Right atrium auricular region (tissue), 2 donors: ENCODE measurements around the gene PKLR. TPM values are rescaled to one million over a fixed set of nuclear protein-coding genes. Genes with fewer than 3 reads are reported as not detected.
A peak's percentile ranks its signal among the peaks of the same experiment; 100 is the strongest.

Source experiments
- DNase-seq: peaks from one replicate; pipeline ENCODE4 v3.0.0-alpha.2; 2019; ENCODE audit warnings: low spot score
- H3K27ac ChIP-seq, 2 donors: fragments of 200-600 bp; sonication (generic); 1 replicate in 1 of 2; 2 replicates in 1 of 2; pipeline ENCODE4 v1.5.1; 2016 to 2019
- H3K27me3 ChIP-seq, 2 donors: fragments of 200-600 bp; sonication (generic); one replicate each; pipeline versions ENCODE4 v1.5.1 to v1.6.0; 2017 to 2019
- H3K36me3 ChIP-seq: fragments of 200-600 bp; sonication (generic); one replicate; pipeline ENCODE4 v1.5.1; 2016
- H3K4me1 ChIP-seq, 2 donors: fragments of 200-600 bp; sonication (generic); one replicate each; pipeline versions ENCODE4 v1.5.1 to v1.6.0; 2017 to 2019
- H3K4me3 ChIP-seq, 2 donors: fragments of 200-600 bp; sonication (generic); 1 replicate in 1 of 2; 2 replicates in 1 of 2; pipeline ENCODE4 v1.5.1; 2017 to 2019; ENCODE audit warnings: mild to moderate bottlenecking in 1 of 2, moderate library complexity in 1 of 2
- H3K9me3 ChIP-seq, 2 donors: fragments of 200-600 bp; sonication (generic); one replicate each; pipeline ENCODE4 v1.5.1; 2019
- CTCF ChIP-seq, 2 donors: fragments of 200-600 bp; sonication (generic); IDR thresholded peaks; one replicate each; pipeline ENCODE4 v1.5.1; 2019; ENCODE audit warnings: antibody characterized with exemption in 2 of 2
- total RNA-seq, 2 donors: library from RNA; depleted of rRNA; stranded (reverse); fragments of >200 nt; gene quantifications; one replicate each; pipeline ENCODE4 v1.1.0, GENCODE V29; 2016

PKLR gene
- total RNA-seq, 2 donors from 2014 or later = not detected

DNA sequence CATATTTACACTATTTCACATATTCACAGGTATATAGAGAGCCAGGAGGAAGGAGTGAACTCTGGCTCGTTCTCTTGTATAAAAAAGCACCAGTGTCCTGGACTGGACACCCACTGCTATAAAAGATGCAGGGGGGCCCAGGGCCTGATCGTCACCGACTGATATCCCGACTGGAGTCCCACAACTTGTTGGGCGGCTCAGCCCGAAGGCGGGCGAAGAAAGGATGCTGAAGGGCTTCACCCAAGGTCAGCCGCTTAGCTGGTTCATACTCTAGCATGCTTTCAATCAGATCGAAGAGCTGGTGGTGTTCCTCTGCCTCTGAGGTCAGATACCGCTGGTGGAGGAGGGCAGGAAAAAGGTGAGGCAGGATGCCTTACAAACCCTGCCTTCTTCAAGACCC, 38.2 kb downstream of the PKLR start:
- peaks cover 3 to 31% of the 10 kb centered on the region in 2 donors for H3K4me1 ChIP-seq
- H3K9me3 ChIP-seq = no peaks in the 10 kb centered on the region
- TF ChIP-seq CTCF (IDR thresholded peaks at IDR 0.05) = no peak
- peaks cover 65% of the 10 kb centered on the region for H3K36me3 ChIP-seq
- no peak overlapping the region for H3K27ac ChIP-seq
- no peak for DNase-seq
- no peak overlapping the region for H3K4me3 ChIP-seq
- no peaks in the 10 kb centered on the region for H3K27me3 ChIP-seq

GRCh38 chr1:155261852-155262673, 39.2 kb downstream of the PKLR start, which contains the start of gene SCAMP3:
SCAMP3 (minus strand) TSS chr1:155262360; CDS start chr1:155262151, 209 bp downstream.
- no peaks in the 10 kb centered on the region for H3K9me3 ChIP-seq
- peak within 1 kb of the TSS; percentile 75 to 86 for H3K27ac ChIP-seq
- peaks cover 61% of the 10 kb centered on the region for H3K36me3 ChIP-seq
- peak within 1 kb of the TSS; percentile 67 to 86 for H3K4me3 ChIP-seq
- H3K27me3 ChIP-seq = no peaks in the 10 kb centered on the region
- H3K4me1 ChIP-seq = peaks cover 3 to 25% of the 10 kb centered on the region in 2 donors
- peak; percentile 99 for DNase-seq
- TF ChIP-seq CTCF (IDR thresholded peaks at IDR 0.05) = no peak

- no peaks in the 10 kb centered on the region for H3K9me3 ChIP-seq
- TF ChIP-seq CTCF (IDR thresholded peaks at IDR 0.05) = no peak
- H3K27me3 ChIP-seq = no peaks in the 10 kb centered on the region
- no peak for DNase-seq
- peaks cover 59% of the 10 kb centered on the region for H3K36me3 ChIP-seq
- H3K4me3 ChIP-seq = peak overlapping the region; percentile 67 to 86
- H3K27ac ChIP-seq = peak overlapping the region; percentile 75 to 86
- peaks cover 3 to 23% of the 10 kb centered on the region in 2 donors for H3K4me1 ChIP-seq
These were observed 39.8 kb downstream of the PKLR start for GRCh38 chr1:155261493-155261851.

- Histone ChIP-seq H3K9me3 (no peaks in the 10 kb centered on the region), H3K27me3 (no peaks in the 10 kb centered on the region), H3K4me3 (no peak overlapping the region), H3K27ac (no peak overlapping the region), H3K4me1 (peaks cover 3 to 32% of the 10 kb centered on the region in 2 donors), H3K36me3 (peaks cover 48% of the 10 kb centered on the region)
- DNase-seq = no peak
- TF ChIP-seq CTCF (IDR thresholded peaks at IDR 0.05) = no peak
These were observed 41.0 kb downstream of the PKLR start for GRCh38 chr1:155260276-155260675.

DNA sequence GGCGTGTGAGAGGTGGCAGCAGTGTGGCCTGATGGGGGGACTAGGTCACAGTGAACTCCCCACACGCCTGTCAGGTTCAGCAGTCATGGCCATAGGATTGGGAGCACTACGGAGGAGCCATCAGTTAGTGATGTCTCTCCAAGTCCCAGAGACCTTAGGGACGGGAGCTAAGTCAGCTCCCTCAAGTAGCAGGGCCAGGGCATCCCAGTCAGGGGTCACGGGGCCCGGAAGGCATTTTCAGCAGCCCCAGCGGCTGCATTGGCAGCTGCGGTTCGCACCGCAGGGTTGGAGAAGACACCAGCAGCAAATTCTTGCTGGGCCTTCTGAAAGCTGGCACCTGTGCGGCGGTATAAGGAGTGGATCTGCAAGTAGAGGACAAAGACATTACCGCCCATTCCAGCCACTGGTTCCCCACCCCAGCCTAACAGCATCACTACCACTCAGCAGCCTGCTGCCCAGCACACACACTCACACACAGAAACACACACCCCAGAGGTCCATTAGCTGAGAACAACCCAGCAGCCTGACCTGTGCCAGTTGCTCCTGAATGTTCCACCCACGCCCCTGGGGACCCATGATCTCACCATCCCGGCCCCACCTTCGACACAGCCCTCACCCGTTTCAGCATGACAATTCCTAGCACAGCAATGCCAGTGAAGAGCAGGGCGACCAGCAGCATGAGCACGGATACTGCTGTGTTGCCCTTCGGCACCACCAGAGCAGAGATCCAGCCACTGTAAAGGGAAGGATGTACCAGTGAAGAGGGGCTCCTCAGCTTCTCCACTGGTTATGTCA, 45.0 kb downstream of the PKLR start:
- Histone ChIP-seq H3K9me3 (no peaks in the 10 kb centered on the region), H3K27me3 (no peaks in the 10 kb centered on the region), H3K27ac (peak overlapping the region; percentile 97), H3K36me3 (peaks cover 24% of the 10 kb centered on the region), H3K4me1 (peaks cover under 1 to 43% of the 10 kb centered on the region in 2 donors), H3K4me3 (peak overlapping the region in 1 of 2 donors; percentile 91)
- no peak for DNase-seq
- TF ChIP-seq CTCF (IDR thresholded peaks at IDR 0.05) = no peak
